ENCODE measurements around the gene SLAIN2.
A peak's percentile ranks its signal among the peaks of the same experiment; 100 is the strongest.

DNA sequence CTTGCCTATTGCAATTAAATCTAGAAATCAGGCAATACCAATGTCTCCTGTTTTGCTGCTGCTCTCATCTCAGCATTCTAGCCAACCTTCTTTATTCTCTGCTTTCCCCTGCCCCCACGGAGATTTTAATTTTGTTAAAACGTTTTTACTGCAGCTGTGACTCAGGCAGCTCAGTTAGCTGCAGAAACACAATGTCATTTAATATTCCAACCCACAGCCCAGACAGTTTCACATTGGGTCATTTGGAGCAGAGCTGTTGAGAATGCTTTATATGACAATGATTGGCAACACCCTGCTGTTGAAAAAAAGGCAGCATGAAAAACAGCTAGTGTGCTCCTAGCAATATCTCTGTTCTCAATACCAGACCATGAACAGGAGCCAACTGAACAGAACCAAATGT is 129.2 kb downstream of the SLAIN2 start:
- TF ChIP-seq GATA3 (IDR thresholded peaks at IDR 0.05; ENCODE audit: low read depth, low read length), result 0 out of 2 replicates have a peak, but pooled peaks have one; percentile 1
- TF ChIP-seq GATA2 (IDR thresholded peaks at IDR 0.05; ENCODE audit: low read depth, low read length), result no peak
